Activated CD4-positive, alpha-beta T cell treated with anti-CD3 and anti-CD28 coated beads, Interleukin-2, amount 50 U/mL, for 1 hour (primary cell): ENCODE data around the gene TUBGCP5.

ENCODE experiments used
- DNase-seq: peaks from one replicate; pipeline ENCODE4 v3.0.0-alpha.2; 2020

TUBGCP5 gene

GRCh38 chr15:22973987-22974386, 65.4 kb downstream of the TUBGCP5 start:
- DNase-seq = no peak

DNA sequence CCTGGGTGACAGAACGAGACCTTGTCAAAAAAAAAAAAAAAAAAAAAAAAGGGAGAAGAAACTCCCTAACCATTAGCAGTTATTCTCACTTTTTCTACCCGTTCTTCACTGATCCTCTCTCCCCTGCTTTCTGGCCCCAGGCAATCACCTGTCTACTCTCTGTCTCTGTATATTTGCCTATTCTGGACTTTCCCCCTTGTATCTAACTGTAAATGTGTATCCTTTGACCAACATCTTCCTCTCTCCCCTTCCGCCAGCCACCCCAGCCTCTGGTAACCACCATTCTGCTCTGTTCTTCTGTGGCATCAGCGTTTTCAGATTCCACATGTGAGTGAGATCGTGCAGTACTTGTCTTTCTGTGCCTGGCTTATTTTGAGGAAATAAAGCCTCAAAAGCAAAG, 66.1 kb downstream of the TUBGCP5 start:
- no peak for DNase-seq

DNA sequence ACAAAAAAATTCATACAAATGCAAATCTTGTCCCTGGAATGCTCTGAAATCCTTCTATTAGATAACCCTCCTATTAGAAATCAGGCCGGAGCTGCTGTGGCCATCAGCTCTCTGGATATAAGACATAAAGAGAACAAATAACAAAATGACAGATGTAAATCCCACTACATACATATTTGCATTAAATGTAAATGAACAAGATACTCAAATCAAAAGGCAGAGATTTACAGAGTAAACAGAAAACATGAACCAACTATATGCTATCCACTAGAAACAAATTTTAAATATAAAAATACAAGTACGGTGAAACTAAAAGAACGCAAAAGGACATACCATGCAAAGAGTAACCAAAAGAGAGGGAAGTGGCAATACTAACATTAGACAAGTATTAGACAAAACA, 69.9 kb downstream of the TUBGCP5 start:
- DNase-seq = no peak

- no peak for DNase-seq
Measured at GRCh38 chr15:22968366-22968765, 71.0 kb downstream of the TUBGCP5 start.

DNA sequence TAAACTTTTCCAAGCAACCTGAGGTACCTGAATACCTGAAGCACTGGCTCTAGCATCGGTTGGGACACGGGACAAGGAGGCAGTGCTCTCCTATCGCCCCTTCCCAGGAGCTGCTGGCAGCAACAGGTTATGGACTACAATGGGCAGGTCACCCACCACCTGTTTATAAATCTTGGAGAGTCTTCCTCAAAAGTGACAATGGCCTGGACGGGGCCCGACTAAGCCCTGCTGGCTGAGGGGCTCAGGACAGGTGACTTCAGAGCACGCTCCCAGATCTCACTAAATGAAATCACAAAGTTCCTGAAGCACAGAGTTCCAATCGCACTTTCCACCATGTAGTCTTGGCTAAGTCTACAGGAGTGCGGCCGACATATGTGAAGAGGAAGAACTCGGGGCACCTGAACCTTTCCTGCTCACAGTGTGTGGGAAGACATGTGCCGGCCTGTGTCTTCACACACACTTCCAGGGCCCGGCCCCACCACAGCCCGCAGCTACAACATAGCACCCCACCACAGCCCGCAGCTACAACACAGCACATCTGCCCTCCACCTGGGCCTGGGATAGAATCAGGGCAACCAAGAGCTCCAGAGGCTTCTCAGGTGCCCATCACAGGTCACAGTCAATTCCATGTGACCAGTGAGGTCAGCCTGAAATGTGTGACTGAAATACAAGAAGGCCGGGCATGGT, 72.1 kb downstream of the TUBGCP5 start:
- no peak for DNase-seq

DNA sequence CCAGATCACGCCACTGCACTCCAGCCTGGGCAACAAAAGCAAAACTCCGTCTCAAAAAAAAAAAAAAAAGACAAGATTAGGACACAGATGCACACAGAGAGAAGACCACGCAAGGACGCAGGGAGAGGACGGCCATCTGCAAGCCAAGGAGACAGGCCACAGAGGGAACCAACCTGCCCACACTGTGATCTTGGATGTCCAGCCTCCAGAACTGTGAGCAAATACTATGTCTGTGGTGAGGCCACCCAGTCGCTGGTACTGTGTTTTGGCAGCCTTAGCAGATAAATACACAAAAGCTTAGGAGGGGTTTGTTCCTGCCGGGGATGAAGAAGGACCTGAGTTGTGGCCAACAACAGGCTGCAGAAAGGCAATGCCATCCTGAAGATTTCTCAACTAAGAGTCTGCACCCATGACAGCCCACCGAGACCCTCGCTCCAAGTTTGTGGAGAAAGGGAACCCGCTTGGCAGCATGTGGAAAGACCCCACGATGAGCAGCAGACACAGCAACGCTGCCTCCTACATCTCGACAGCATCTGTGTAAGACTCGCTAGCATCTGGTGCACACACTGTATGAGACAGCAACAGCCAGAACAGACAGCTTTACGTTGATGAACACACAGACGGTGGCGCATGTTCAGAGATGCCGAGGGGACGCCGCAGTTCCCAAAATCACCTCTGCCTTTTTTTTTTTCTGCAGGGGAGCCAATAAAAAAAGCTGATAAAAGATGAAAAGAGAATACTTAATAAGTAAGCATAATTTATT, 72.9 kb downstream of the TUBGCP5 start:
- DNase-seq = no peak

- DNase-seq = no peak
Measured at GRCh38 chr15:22963641-22964040, 75.7 kb downstream of the TUBGCP5 start.

- no peak for DNase-seq
Measured at GRCh38 chr15:22962611-22963010, 76.8 kb downstream of the TUBGCP5 start.

- no peak for DNase-seq
Measured at GRCh38 chr15:22961762-22962161, 77.6 kb downstream of the TUBGCP5 start.

- no peak for DNase-seq
Measured at GRCh38 chr15:22960556-22960955, 78.8 kb downstream of the TUBGCP5 start.

DNA sequence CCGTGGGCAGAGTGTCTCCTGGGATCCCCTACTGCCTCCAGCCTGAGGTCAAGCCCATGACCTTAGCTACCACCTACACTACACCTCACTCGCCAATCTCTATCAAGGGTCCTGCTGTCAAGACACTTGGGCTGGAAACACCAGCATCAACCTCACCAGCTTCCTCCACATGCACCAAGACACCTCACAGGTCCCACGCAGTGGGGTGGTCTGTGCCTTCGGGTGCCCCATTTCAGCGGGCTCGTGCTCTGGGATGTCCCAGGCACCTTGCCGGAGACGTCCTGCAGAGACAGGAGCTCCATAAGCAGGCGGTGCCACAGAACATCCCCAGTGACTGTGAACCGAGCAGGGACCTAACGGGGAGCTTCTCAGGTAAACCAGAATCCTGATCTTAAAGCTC, 79.2 kb downstream of the TUBGCP5 start:
- DNase-seq = no peak

DNA sequence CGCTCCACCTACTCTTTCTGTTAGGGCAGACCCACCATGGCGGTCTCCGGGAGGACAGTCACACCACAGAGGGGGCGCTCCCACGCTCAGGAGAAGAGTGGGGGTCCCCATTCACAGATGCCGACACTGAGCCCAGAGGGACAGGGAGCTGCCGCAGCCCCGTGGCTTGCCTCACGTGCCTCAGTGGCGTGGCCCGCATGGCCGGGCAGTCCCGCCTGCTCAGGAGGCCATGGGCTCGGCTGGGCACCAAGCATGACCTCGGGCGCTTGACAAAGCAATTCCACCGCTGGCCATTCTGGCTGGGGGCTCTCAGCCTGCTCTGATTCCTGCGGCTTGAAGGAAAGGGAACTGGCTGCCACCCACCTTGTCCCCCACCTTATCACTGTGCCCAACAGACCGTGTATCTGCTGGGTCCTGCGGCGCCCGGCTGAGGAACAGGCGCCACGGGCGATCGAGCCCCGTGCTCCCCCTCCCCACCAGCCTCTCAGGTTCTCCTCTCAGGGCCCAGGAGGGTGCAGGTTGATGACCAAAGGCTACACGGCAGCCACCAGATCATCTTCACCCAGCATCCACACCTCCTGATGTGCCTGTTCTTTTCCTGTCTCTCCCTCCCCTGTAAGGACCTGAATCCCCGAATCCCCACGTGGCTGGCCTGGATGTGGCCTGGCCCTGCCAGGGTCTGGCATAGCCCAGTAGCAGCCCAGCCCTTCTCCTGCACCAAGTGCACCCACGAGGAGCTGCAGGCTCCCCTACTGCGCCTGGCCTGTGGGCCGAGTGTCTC, 79.9 kb downstream of the TUBGCP5 start:
- DNase-seq = no peak

DNA sequence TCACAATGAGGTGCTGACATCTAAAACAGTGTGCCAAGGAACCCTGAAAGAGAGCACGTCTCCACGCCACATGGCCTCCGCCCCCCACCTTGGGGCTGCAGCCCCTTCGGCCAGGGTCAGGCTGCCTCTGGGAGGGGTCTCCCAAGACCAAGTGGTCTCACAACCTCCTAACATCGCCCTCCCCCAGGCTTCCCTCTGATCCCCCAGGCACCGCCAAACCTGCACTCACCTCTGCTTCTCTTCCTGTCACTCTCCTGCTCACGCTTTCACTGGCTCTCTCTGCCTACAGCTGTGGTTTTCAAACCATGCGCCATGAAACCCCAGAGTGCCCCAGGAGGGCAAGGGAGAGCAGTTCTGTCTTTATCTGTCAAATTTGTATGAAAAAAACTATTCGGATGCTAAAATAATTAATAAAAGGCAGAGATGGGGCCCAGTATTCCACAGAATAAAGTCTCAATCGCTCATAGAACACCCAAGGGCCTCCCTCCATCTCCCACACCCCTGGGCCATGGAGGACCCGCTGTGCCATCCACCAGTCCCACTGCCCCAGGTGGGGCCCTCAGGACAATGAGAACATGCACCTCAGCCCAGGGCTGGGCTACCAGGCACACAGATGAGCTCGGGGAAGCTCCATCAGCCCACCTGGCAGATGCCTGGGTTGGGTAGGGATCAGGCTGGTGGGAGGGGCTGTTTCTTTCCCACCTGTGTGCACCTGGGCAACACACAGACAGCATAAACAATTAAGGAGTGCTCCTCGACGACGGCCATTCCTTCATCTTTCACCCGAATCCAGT, 80.7 kb downstream of the TUBGCP5 start:
- DNase-seq = no peak

DNA sequence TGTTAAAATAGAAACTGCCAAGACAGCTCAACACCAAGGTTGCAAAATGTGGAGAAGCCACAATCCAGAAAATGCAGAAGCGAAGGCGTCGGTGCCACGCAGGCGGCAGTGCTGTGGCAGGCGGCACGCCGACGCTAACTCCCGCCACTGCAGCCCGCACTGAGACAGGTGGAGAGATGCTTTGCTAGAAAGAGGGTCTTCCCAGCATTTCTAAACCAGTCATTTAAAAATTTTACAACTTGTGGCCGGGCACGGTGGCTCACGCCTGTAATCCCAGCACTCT, 82.5 kb downstream of the TUBGCP5 start:
- DNase-seq = no peak

- no peak for DNase-seq
Measured at GRCh38 chr15:22956257-22956977, 83.0 kb downstream of the TUBGCP5 start.

- no peak for DNase-seq
Measured at GRCh38 chr15:22955544-22956119, 83.7 kb downstream of the TUBGCP5 start.

DNA sequence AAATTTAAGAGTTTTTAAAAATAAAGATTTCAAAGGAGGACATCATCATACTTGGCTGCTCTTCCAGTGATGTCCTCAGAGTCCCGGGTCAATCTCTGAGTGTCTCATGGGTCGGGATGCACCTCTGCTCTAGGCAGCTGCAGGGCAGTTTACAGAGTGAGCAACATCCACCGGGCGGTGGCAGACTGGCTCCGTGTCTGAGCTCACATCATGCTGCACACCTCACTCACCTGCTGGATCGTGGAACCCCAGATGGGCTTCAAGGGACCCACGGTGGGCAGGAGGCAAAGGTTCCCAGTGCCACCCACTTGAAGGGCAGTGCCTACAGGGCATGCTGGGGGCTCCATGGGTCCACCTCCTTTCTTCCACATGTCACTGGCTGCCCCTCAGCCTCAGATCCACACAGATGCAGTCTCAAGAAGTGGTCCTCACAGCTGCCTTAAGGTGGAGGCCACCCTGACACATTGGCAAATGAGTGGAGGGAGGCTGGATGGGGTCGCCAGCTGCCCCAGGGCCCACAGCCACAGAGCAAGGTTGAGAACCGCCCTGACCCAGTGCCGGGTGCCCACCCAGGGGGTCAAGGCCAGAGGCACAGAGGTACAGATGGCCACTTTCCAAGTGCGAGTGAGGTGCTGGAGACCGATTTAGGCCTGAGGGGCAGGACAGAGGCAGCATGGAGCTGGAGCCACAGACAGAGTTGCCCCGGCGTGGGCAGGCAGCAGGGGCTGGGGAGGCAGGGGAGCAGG, 84.4 kb downstream of the TUBGCP5 start:
- no peak for DNase-seq

DNA sequence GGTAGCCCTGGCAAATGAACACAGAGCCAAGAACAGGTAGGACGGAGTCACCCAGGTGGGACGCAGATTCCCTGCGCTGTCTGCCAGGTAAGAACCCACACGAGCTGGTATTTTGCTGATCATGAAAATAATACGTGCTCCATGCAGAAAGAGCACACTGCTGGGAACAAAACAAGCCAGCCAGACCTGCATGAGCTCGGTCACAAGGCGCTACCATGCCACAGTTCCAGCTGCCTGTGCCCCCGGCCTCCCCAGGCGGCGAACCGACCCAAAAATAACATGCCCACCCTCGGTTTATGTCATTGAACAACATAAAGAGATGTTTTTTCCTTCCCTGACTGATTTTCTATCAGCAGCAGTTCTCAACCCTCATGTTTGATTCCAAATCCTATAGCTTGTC, 85.0 kb downstream of the TUBGCP5 start:
- no peak for DNase-seq

DNA sequence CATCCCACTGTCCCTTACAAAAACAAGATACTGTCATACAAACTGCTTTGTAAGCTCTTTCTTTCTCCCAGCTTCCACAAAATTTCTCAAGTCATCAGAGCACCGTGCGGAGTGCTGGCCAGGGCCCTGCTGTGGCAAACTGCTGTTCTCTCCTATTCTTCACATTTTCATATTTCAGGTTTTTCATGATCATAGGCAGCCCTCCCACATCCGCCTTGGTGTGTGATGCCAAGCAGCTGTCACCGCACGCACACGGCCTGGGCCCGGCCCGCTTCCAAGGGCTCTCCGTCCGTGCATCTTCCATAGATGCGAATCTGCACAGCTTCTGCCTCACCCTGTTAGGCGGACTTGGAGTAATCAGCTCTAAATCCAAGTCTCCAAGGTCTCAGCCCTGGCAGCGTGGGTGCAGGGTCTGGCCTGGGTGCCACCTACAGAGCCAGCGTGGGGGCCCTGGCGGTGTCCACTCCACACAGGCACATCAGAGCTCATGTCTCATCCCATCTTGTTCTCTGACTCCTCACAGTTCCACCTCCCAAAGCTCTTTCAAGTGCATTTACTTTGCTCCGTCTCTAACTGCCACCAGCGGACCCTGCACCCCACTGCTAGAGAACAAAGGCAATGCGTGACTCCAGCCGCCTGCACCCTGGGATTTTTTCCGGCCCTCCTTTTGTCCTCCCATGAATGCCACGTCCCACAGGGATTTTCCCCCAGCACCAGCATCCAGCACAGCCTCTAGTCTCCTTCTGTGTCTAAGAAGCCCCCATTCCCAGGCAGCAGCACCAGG, 86.4 kb downstream of the TUBGCP5 start:
- DNase-seq = no peak
